ENCODE data around the gene FOXA1.

GRCh38 chr14:37596790-37597472 is 1.9 kb upstream of the FOXA1 start:
- TF ChIP-seq CTCF (conservative IDR thresholded peaks at IDR 0.05 in 1 of 2, IDR thresholded peaks at IDR 0.05 in 1 of 2; ENCODE audit: low read depth in 1 of 2, low read length in 2 of 2) = no peak
- no peak for TF ChIP-seq EZH2 (IDR thresholded peaks at IDR 0.05; ENCODE audit: low read length, missing control alignments)
